ENCODE results near the gene GANAB.
"Not testable (repeated sequence)": the region's sequence is repeated elsewhere in the genome, so short reads cannot be mapped to it uniquely, and the experiment has no call there.

GANAB gene

GRCh38 chr11:62666259-62666926, 20.0 kb upstream of the GANAB start:
- DNase-seq = peak; percentile 42

GRCh38 chr11:62665599-62666258, 19.3 kb upstream of the GANAB start:
- peak; percentile 64 for DNase-seq

GRCh38 chr11:62665075-62665598, 18.7 kb upstream of the GANAB start, which contains the start of the genes C11orf98 and CSKMT:
C11orf98 (minus strand) TSS chr11:62665210; CDS start chr11:62665169, 41 bp downstream.
CSKMT (plus strand) TSS chr11:62665312; CDS start chr11:62665880, 568 bp downstream.
- peak; percentile 99 for DNase-seq

GRCh38 chr11:62664405-62665074, 18.1 kb upstream of the GANAB start:
- peak; percentile 59 for DNase-seq

GRCh38 chr11:62656796-62657429, 10.5 kb upstream of the GANAB start:
- no peak for DNase-seq

- peak; percentile 17 for DNase-seq
Measured at GRCh38 chr11:62654297-62654696, 7.9 kb upstream of the GANAB start.

- DNase-seq = peak; percentile 49
Measured at GRCh38 chr11:62652161-62653006, 6.0 kb upstream of the GANAB start.

GRCh38 chr11:62650283-62650682, 3.9 kb upstream of the GANAB start:
- not testable (repeated sequence) for DNase-seq

- no peak for DNase-seq
Measured at GRCh38 chr11:62649486-62649885, 3.1 kb upstream of the GANAB start.

GRCh38 chr11:62648967-62649364, 2.6 kb upstream of the GANAB start:
- DNase-seq = no peak

GRCh38 chr11:62648185-62648966, 2.0 kb upstream of the GANAB start:
- no peak for DNase-seq

GRCh38 chr11:62647609-62648005, 1.2 kb upstream of the GANAB start:
- no peak for DNase-seq

- DNase-seq = no peak
Measured at GRCh38 chr11:62646825-62647608, 604 bp upstream of the GANAB start.

GRCh38 chr11:62645671-62645945, 805 bp downstream of the GANAB start:
- peak; percentile 20 for DNase-seq

- DNase-seq = no peak
Measured at GRCh38 chr11:62644220-62644619, 2.2 kb downstream of the GANAB start.

GRCh38 chr11:62632492-62632891, 13.9 kb downstream of the GANAB start:
- DNase-seq = no peak

- no peak for DNase-seq
Measured at GRCh38 chr11:62627713-62628112, 18.7 kb downstream of the GANAB start.

- no peak for DNase-seq
Measured at GRCh38 chr11:62622476-62623089, 23.8 kb downstream of the GANAB start.

GRCh38 chr11:62621567-62622470, 24.6 kb downstream of the GANAB start, which contains the start of gene B3GAT3:
B3GAT3 (minus strand) TSS chr11:62621986; CDS start chr11:62621947, 39 bp downstream.
- DNase-seq = peak; percentile 98

Measured in activated CD4-positive, alpha-beta T cell treated with anti-CD3 and anti-CD28 coated beads, Interleukin-2, Interleukin-6, amounts not matched to agents 100 ng/mL and 50 ng/mL, durations not matched to agents 16 hours and 8 hours (primary cell).